ENCODE measurements around the gene CLCN7.
A peak's percentile ranks its signal among the peaks of the same experiment; 100 is the strongest.

The CLCN7 gene

DNA sequence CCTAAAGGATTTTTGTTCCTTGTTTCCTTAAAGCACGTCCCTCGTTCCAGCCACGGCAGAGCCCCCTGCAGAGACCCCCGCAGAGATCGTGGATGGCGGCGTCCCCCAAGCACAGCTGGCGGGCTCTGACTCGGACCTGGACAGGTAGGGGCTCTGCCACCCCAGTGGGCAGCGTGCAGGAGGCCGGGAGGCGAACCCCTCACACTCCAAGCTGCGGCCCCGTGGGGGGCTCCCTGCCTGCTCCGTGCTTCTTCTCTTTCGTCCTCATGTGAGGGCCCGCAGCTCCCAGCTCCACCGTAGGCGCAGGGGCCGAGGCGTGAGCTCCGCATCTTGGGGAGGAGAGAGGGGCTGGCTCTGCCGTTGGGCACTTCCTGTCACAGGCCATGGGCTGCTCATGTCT lies 26.8 kb upstream of the CLCN7 start:
- no peak for DNase-seq

DNA sequence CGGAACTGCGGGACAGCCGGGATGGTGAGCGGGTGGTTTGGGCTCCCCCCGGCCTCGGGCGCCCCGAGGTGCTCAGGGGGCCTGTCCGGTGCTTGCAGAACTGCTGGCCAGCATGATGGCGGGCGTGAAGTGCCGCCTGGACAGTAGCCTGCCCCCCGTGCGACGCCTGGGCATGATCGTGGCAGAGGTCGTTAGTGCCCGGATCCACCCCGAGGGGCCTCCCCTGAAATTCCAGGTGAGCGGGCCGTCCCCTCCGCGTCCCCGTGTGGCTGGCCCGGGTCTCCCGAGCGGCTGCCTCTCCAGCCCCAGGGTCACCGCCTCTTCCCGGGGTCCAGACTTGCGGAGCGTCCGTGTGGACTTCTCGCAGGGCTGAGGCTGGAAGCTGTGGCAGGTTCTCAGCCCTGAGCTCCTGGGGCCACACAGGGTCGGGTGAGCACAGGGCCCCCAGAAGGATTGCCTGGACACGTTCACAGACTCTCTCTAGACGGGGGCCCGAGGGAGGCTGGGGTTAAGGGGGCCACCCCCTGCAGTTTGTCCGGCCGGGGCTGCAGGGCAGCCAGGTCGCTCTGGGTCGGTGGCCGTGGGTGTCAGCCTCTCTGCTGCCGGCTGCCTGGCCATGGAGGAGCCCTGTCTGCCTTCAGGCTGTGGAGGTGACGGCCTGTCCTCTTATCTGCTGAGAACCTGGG lies 25.8 kb upstream of the CLCN7 start:
- DNase-seq: no peak

DNA sequence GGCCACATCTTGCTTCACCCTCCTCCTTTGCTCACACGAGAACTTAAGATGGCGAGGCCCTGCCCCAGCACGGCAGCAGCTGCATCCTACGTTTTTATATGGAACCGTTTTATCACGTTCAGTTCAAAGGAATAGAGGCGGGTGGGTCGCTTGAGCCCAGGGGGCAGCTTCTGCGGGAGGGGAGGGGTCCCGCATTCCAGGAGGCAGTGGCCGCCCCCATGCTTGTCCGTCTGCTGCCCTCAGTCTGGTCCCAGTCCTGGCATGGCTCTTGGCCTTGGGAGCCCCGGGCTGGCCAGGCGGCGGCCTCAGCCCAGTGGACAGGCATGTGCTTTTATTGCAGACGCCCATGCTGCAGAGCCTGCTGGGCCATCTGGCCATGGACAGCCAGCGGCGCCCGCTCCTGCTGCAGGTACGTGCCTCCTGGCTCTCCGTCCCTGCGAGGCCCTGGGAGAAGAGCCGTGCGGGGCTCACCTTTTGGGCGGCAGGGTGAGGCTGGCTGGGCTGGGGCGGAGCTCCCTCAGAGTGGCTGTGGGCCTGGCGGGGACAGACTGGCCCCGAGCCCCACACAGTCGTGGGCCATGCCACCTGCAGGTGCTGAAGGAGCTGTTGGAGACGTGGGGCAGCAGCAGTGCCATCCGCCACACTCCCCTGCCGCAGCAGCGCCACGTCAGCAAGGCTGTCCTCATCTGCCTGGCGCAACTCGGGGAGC lies 25.1 kb upstream of the CLCN7 start:
- DNase-seq: no peak

DNA sequence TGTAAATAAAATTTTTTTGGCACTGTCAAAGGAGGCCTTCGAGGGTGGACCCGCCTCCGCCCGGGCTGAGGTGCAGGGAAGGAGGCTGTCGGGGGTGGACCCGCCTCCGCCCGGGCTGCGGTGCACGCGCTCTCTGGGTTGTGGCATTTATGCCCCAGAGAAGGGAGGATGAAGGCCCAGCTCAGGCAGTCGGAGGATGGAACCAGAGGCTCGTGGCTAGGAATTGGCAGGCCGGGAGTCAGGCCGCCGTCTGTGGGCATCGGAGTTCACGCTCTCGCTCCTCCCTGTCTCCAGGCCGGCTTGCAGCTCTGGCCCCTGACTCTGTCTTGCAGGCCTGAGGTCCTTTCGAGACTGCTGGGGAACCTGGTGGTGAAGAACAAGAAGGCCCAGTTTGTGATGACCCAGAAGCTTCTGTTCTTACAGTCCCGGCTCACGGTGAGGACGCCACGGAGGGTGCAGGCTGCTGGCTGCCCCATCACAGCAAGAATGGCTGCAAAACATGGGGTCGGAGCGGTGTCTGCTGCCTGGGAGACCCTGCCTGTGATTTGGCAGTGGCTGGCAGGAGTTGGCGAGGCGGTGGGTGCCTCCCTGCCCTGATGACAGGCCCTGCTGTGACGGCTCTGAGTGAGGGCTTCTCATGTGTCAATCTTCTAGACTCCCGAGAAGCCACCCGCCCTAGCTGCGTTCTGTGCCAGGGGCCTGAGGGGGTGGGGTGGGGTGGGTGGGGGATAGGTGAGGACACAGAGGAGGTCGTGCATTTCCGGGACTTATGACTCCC lies 24.3 kb upstream of the CLCN7 start:
- no peak for DNase-seq

DNA sequence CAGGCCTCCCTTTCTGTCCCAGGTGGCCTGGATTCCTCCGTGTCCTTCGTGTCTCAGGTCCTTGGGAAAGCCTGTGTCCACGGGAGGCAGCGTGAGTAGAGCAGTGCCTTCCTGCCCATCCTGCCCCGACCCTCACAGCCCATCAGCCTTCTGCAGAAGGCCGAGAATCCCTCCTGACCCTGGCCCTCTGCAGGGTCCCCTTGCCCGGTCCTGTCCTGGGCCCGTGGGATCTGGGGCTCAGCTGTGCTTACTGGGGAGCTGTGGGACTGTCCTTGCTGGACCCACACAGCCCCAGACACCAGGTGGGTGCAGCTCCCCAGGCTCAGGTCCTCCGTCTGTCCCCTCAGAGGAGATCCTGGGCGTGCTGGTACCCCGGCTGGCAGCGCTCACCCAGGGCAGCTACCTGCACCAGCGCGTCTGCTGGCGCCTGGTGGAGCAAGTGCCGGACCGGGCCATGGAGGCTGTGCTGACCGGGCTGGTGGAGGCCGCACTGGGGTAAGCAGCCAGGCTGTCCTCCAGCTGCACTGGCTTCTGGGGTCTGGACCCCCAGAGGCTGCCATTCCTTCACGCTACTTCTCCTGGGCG lies 22.3 kb upstream of the CLCN7 start:
- DNase-seq: no peak

DNA sequence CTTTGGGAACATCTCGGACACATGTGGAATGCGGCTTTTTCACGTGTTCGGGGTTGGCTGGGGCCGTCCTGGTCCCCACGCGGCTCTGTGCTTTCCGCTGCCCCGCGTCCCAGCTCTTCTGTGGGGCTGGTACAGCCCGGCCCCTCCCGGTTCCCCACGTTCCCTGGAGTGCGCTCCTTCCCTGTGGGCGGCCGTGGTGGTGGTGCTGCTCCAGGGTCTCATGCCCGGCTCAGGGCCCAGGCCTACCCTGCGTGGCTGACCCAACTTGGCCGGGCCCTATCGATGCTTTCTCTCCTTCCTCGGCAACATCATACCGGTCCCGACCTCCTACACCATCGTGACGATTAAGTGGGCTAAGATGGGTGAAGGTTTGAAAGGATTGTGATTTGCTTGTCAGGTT lies 21.6 kb upstream of the CLCN7 start:
- no peak for DNase-seq

DNA sequence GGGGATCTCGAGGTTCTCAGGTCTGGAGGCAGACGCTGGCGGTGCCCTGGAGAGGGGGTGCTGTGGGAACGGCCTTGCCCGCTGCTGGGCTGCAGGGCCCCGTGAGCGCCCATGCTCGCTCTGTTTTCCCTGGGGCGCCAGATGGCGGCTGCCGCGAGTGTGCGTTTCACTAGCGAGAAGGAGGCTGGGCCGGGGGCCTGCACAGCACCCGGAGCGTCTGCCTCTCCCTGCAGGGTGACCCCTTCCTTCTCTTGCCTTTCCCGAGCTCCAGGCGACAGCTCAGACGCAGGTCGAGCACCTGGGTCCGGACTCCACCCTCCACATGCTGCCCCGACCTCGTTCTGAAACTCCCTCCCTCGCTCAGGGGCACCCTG lies 21.0 kb upstream of the CLCN7 start:
- no peak for DNase-seq

DNA sequence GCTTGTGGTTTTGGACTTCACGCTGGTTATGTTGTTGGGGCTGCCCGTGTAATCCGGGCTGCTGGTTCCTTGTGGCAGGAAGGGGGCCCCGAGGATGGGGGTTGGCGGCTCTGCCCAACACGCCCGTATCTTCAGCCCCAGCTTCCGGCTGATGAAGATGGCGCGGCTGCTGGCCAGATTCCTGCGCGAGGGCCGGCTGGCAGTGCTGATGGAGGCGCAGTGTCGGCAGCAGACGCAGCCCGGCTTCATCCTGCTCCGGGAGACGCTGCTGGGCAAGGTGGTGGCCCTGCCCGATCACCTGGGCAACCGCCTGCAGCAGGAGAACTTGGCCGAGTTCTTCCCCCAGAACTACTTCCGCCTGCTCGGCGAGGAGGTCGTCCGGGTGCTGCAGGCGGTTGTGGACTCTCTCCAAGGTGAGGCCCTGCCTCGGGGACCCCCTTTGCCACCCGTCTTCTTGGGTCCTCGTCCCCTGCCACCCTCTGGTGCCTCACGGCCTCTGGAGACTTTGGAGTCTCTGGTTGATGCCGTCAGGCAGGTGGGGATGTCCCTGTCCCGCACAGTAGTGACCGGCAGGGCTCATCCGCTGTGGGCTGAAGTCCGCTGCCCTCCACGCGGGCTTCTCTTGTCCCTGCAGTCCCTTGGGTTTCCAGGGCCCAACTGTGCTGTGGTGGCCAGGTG lies 20.5 kb upstream of the CLCN7 start:
- no peak for DNase-seq

DNA sequence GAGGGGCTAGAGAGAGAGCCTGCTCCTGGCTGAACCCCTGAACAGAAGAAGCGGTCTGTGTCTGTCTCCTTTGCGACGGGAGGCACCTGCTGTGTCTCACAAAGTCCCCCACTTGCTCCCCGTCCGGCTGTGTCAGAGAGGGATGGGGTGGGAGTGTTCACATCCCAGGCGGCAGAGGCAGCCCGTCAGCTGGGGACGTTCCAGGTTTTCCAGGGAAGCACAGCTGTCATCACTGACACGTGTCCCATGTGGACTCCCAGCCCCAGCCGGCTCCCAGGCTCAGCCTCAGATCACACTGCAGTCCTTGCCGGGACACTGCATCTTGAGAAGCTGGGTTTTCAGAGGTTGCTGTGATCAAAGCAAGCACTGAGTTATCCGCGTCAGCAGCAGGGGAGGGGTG lies 19.9 kb upstream of the CLCN7 start:
- DNase-seq: no peak

DNA sequence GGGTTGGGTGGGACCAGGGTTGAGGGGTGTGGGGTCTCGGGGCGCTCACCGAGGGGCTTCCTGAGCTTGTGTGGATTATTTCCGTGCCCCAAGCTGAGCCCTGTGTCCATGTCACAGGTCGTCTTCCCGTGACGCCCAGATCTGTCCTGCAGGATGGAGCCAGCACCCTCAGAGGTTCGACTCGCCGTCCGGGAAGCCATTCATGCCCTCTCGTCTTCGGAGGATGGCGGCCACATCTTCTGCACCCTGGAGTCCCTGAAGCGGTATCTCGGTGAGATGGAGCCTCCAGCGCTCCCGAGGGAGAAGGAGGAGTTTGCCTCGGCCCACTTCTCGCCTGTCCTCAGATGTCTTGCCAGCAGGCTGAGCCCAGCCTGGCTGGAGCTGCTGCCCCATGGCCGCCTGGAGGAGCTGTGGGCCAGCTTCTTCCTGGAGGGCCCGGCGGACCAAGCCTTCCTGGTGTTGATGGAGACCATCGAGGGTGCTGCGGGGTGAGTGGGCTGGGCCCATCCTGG lies 19.4 kb upstream of the CLCN7 start:
- peak; percentile 23 for DNase-seq

DNA sequence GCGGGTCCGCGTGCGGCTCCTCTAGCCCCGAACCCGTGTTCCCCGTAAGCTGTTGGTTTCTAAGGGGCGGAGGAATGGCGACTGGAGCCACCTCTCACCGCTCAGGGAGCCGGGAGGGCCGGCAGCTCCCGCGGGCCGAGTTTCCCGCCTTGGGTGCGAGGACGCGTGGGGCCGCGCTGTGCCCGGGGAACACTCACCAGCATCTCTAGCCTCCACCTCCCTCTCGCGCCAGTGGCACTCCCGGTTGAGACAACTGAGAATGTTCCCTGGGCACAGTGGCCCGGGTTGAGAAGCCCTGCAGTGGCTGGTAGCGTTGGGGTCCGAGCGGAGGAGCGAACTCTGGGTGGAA lies 18.9 kb upstream of the CLCN7 start:
- DNase-seq: peak; percentile 59

DNA sequence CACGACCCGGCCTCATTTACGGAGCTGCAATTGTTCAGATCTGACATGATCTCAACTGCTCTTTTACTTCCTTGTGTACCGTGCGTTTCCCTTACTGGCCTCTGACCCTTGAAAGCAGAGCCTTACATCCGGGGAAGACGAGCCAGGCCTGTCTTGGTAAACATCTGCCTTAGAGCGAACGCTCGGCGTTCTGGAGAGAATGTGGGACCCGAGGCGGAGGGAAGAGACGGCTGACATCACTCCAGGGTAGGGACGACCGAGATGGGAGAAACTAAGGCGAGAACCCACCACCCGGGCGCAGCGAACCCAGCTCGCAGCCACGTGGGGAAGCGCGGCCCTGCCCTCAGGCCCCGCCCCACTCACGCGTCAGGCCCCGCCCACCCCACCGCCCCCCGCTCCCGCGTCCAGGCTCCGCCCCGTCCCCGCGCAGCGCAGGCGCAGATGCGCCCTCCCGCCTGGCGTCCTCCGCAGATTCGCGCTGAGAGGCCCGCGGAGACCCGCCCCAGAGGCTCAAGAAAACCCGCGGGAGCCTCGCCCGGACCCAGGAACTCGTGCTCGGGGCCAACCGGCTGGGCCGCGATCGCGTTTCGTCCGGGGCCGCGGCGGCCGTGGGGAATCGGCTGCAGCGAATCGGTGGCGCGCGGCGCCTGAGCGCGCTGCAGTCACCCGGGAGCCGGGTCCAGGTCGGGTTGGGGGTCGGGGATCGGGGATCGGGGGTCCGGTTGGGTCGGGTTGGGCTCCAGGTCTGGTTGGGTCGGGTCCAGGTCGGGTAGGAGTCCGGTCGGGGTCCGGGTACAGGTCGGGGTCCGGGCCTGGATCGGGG lies 18.3 kb upstream of the CLCN7 start, which contains the start of gene TELO2:
Gene TELO2 (plus strand): TSS at position 438 of the 823 bp plus-strand sequence. CDS start 922 bp downstream, outside the sequence.
- peak; percentile 91 for DNase-seq

DNA sequence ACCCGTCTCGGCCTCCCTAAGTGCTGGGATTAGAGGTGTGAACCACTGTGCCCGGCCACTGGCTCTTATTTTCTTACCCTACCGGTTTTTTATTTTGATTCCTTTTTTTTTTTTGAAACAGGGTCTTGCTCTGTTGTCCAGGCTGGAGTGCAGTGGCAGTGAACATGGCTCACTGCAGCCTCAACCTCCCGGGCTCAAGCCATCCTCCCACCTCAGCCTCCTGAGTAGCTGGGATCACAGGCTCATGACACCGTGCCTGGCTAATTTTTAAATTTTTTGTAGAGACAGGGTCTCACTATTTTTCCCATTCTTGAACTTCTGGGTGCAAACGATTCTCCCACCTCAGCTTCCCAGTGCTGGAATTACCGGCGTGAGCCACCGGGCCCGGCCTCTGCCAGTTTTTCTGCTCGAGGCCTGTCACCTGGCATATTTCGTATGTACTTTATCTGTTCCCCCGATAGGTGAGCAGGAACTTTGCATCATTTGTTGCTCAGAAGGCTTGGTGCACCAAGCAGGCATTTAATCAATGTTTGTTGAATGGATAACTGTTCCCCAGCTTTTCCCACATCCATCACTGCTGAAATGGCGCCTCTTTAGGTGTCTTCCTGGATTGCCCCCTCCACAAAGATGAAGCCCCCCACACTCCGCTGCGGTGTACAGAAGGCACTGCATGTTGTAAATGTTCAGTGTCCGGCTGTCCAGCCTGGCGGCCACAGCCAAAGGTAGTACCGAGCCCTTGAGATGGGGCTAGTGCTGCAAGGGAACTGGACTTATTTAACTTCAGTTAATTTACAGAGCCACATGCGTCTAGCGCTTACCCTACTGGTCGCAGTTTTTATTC lies 17.5 kb upstream of the CLCN7 start:
- DNase-seq: no peak

DNA sequence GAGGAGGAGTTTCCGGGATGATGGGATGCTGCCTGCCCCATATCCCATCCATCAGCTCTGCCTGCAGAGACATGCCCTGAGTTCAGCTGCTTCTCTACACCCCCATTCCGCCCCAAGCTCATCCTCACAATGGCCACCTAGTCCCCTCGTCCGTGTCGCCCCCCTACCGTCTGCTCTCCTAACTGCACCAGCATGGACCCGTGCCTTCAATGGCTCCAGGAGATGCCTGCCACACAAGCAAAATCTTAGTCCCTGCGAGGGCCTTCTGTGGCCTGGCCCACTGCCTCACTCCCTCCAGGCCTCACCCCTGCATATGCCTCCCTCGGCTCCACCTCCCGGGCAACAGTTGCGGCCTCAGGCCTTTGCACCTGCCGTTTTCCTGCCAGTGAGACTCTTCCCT lies 16.5 kb upstream of the CLCN7 start:
- DNase-seq: peak; percentile 43

DNA sequence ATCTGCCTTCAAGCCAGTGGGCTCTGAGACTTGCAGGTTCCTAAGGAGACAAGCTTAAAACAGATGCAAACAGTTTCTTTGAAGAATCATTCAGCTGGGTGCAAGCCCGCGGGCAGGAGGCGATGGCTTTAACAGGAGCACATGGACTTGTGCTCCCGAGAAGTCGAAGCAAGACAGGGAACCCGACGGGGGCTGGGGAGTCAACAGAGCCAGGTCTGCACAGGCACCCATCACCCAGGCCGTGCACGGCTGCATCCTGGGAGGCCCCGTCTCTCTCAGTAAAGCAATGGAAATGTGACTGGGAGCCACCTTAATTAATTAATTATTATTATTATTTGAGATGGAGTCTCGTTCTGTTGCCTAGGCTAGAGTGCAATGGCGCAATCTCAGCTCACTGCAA lies 14.2 kb upstream of the CLCN7 start:
- DNase-seq: no peak

DNA sequence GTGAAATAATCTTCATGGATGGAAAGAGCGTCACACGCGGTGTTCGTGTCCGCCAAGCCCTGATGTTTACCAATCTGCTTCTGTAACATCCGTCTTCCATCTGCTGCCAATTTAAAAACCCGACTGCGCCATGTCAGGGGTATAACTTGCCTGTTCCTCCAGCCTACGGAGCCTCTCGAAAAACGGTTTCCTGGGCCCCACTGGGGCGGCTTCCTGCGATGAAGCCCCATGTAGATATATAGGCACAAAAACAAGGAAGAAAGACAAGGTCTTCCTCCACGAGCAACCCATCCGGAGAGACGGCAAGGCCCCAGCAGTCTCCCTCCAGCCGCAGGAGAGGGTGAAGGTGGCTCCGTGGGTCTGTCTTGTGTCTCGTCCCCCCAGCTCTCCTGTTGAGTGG lies 13.8 kb upstream of the CLCN7 start, which contains the start of gene PTX4:
Gene PTX4 (minus strand): TSS at position 326 of the 400 bp plus-strand sequence. CDS start 35 bp downstream, at position 291.
- no peak for DNase-seq

DNA sequence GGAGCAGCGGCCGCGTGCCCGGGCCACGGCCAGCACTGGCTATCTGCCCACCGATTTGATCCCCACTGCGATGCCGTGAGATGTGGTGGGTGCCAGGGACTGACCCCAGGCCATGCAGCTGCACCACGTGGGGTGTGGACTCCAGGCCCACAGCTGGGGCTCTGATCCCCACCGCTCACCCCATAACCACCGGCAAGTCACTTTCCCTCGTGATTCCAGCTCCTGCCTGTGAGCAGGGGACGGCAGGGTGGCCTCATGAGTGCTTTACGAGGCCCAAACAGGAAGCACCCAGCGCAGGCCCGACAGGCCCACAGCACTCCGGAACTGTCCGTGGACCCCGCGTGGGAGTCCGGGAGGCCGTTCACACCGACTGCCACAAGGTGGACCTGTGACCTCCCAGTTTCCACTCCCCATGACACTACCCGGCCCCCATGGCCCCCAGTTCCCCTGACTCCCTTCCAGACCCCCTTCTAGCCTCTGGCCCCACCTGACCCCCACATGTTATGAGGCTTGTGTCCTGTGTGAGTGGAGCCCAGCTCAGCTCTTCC lies 13.3 kb upstream of the CLCN7 start:
- no peak for DNase-seq

DNA sequence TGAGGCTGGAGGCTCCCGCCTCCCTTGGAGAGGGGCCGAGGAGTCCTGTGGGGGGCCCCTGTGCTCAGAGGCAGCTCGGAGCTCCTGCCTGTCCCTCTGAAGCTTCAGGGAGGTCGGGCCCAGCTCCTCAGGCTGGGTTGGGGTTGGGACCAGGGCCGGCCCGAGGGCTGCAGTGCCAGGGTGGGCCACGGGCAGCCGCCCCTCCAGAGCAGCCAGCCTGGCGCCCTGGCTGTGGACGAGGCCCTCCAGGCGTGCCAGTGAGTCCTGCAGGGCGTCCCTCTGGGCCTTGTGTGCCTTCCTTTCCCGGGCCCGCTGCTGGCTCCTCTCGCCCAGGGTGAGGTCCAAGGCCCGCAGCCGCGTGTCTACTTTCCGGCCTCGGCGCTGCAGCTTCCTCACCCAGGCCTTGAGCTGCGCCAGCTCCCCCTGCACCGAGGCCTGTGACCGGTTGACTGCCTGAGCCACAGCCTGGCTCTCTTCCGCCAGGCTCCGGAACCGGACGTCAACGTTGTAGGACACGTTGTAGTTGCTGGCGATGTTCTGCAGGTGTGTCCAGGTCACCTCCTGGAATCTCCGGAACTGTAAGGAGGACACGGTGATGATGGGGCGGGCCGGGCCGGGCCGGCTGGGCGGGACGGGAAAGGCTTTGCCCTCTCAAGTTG lies 12.7 kb upstream of the CLCN7 start:
- no peak for DNase-seq

DNA sequence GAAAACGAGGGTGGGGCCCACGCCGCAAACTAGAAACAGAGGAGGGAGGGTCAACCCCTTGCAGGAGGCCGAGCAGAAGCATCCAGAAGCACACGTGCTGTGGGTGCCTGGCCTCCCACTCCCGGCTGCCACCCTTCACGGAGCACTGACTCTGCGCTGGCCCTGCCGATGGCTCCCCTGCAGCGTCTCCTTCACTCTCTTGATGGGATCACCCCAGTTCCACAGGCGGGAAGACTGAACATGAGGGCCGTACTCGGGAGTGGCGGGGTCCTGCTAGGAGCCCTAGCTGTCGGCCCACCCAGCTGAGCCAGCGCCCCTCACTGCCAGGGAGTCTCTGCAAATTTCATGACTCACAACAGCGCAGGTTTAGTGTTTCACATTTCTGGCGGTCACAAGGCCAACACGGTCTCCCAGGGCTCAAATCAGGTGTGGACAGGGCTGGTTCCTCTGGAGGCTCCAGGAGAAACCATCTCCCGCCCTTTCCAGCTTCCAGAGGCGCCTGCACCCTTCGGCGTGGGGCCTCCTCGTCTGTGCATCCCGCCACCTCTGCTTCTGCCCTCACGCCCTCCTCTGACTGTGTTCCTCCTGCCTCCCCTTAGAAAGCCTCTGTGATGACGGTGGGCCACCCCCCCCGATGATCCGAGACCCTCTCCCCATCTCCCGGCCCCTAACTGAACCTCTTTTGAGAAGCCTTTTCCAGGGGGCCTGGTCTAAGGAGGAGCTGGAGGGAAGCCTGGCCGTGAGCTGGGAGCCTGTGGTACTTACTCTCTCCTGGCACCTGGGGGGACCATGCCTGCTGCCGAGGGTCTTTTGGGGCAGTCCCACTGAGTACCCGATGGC lies 11.9 kb upstream of the CLCN7 start:
- DNase-seq: no peak
